ENCODE results near the gene PDZRN3. TPM values are rescaled to one million over a fixed set of nuclear protein-coding genes. Genes with fewer than 3 reads are reported as not detected.

PDZRN3 gene
- total RNA-seq: 51.7 and 64.3 TPM in 2 replicates

DNA sequence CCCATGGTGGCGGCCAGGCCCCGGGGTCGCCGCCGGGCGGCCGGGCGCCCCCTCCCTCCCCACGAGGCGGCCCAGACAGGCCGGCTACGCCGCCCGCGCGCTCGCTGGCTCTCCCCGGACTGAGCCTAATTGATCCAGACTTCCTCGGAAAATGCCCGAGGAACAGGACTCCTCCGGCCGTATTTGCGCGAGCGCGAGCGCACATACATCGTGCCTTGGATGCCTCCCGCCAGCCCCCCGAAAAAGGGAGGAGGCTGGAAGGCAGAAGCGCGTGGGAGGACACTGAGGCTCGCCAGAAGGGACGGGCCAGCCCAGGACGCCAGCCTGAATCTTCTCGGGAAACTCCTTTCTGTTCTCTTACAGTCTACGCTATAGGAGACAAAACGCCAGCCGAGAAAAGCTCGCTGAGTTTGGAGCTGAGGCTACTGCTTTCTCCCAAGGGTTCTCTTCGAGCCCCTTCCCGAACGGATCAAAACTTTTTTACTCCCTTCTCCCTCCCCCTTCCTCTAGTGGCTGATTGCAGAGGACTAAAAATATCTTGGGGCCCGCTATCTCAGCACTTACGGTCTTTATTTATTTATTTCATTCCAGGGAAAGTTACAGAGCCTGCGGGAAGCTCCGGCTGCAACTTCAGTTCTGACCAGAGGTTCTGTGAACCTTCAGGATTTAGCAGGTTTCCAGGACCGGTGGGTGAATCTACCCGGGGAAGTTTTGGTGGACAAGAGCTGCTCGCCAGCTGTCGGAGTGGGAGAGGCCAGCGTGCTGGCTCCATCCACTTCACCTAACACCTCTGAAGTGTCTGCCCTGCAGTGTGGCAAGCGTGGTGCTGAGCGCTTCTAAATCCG, at the start of gene PDZRN3:
Gene PDZRN3, minus strand, starts transcription at position 121 of the 845 bp plus-strand sequence.

